Caco-2 (cell line): ENCODE results near the gene GLS. TPM values are rescaled to one million over a fixed set of nuclear protein-coding genes. Genes with fewer than 3 reads are reported as not detected.
"Not testable (repeated sequence)": the region's sequence is repeated elsewhere in the genome, so short reads cannot be mapped to it uniquely, and the experiment has no call there.

ENCODE experiments used
- BruUV-seq: library from RNA; stranded (reverse); fragments of 400-500 nt; replicated peaks from 2 replicates; lab custom pipeline; 2021; lab: Mats Ljungman, UMichigan
- CTCF ChIA-PET: fragments of 300-600 bp; sonication (Branson Sonifier 250); formaldehyde crosslinking; loops from one replicate; lab custom pipeline; 2022; ENCODE audit warnings: antibody characterized with exemption; lab: Charles Lee
- POLR2A ChIA-PET: fragments of 300-600 bp; sonication (Branson Sonifier 250); formaldehyde crosslinking; loops from one replicate; lab custom pipeline; 2022; ENCODE audit warnings: antibody characterized with exemption; lab: Charles Lee
- DNase-seq, 2 experiments: peaks; one replicate each; pipeline versions ENCODE4 v3.0.0 to v3.0.0-alpha.2; 2020 to 2022
- H3K27me3 ChIP-seq: replicated peaks from 2 replicates; pipeline ENCODE4 v1.6.0; 2011; ENCODE audit warnings: low read length; ENCODE audit not compliant: control insufficient read depth, insufficient read depth
- H3K36me3 ChIP-seq: 2 replicates; pipeline ENCODE4 v1.5.1; 2011; ENCODE audit warnings: low read length; ENCODE audit not compliant: control insufficient read depth, insufficient read depth
- H3K4me1 ChIP-seq: fragments of 250-450 bp; sonication (Bioruptor Pico); 2 replicates; pipeline ENCODE4 v1.5.1; 2020; ENCODE audit warnings: mild to moderate bottlenecking
- H3K4me3 ChIP-seq: 2 replicates; pipeline ENCODE4 v1.5.1; 2011; ENCODE audit warnings: low read depth, mild to moderate bottlenecking, control low read depth, low read length
- H3K9me3 ChIP-seq: fragments of 250-450 bp; sonication (Bioruptor Pico); 2 replicates; pipeline ENCODE4 v1.5.1; 2020; ENCODE audit warnings: mild to moderate bottlenecking, moderate library complexity
- H3K27ac Mint-ChIP-seq: one replicate; pipeline ENCODE4 v1.8.0; 2022; ENCODE audit warnings: mixed read lengths; ENCODE audit not compliant: unreplicated experiment
- H3K27me3 Mint-ChIP-seq: one replicate; pipeline ENCODE4 v1.8.0; 2022; ENCODE audit warnings: mixed read lengths; ENCODE audit not compliant: insufficient read depth, unreplicated experiment
- H3K36me3 Mint-ChIP-seq: one replicate; pipeline ENCODE4 v1.8.0; 2022; ENCODE audit warnings: mild to moderate bottlenecking, mixed read lengths; ENCODE audit not compliant: insufficient read depth, unreplicated experiment
- H3K4me1 Mint-ChIP-seq: one replicate; pipeline ENCODE4 v1.8.0; 2022; ENCODE audit warnings: low read depth, mixed read lengths; ENCODE audit not compliant: unreplicated experiment
- H3K4me3 Mint-ChIP-seq: one replicate; pipeline ENCODE4 v1.8.0; 2022; ENCODE audit warnings: mild to moderate bottlenecking, moderate library complexity, mixed read lengths; ENCODE audit not compliant: unreplicated experiment
- H3K9me3 Mint-ChIP-seq: one replicate; pipeline ENCODE4 v1.8.0; 2022; ENCODE audit warnings: mixed read lengths; ENCODE audit not compliant: unreplicated experiment
- CTCF ChIP-seq, 2 experiments: fragments of 200-600 bp in 1 of 2; IDR thresholded peaks; 1 replicate in 1 of 2; 2 replicates in 1 of 2; pipeline versions ENCODE4 v1.5.1 to v1.8.0; 2011 to 2022; ENCODE audit warnings: antibody characterized with exemption in 1 of 2, control low read depth in 1 of 2, inconsistent platforms in 1 of 2, low read depth in 1 of 2, low read length in 1 of 2, mild to moderate bottlenecking in 1 of 2, moderate library complexity in 1 of 2; ENCODE audit not compliant: insufficient read depth in 1 of 2, severe bottlenecking in 1 of 2, unreplicated experiment in 1 of 2
- intact Hi-C: fragments of 100-400 bp; cut with micrococcal nuclease; formaldehyde crosslinking; loops from one replicate; pipeline ENCODE4 v1.10.0; 2022; ENCODE audit not compliant: unreplicated experiment
- total RNA-seq: library from RNA; stranded (reverse); gene quantifications from 2 replicates; pipeline ENCODE4 v1.2.3, GENCODE V29; 2022

Gene GLS
- total RNA-seq, 1 experiment from 2014 or later, result 107 TPM

- no peak overlapping the region for H3K4me3 ChIP-seq
- no peak for TF ChIP-seq CTCF (IDR thresholded peaks at IDR 0.05; ENCODE audit: insufficient read depth in 1 of 2, low read depth in 1 of 2, low read length in 1 of 2, severe bottlenecking in 1 of 2, unreplicated experiment in 1 of 2)
- H3K9me3 ChIP-seq, result no peaks in the 10 kb centered on the region
- H3K36me3 ChIP-seq, result peaks cover 2% of the 10 kb centered on the region
- no peaks in the 10 kb centered on the region for H3K27me3 ChIP-seq
- Mint-ChIP-seq H3K9me3 (no peaks in the 10 kb centered on the region), H3K4me1 (peaks cover 17% of the 10 kb centered on the region), H3K27me3 (no peaks in the 10 kb centered on the region), H3K4me3 (no peak overlapping the region), H3K27ac (no peak overlapping the region), H3K36me3 (no peaks in the 10 kb centered on the region)
- intact Hi-C loops, result no loop called here
- H3K4me1 ChIP-seq, result peaks cover 21% of the 10 kb centered on the region
- ChIA-PET POLR2A (no interaction called here), CTCF (no interaction called here)
- no TSS peak for BruUV-seq
- no peak for DNase-seq
These were observed 30.8 kb upstream of the GLS start for GRCh38 chr2:190849774-190850173.

GRCh38 chr2:190853022-190853421 is 27.6 kb upstream of the GLS start:
- intact Hi-C loops, result loop anchor here (1.0 to 2.0 kb wide), 5 partner anchors 11 to 94 kb away; partner anchors contain the start of gene GLS
- POLR2A ChIA-PET, H3K9me3 Mint-ChIP-seq, H3K27me3 ChIP-seq, CTCF ChIA-PET, H3K36me3 ChIP-seq, H3K27ac Mint-ChIP-seq, H3K4me3 Mint-ChIP-seq, DNase-seq, H3K4me3 ChIP-seq, H3K27me3 Mint-ChIP-seq, BruUV-seq, H3K36me3 Mint-ChIP-seq, H3K9me3 ChIP-seq: not testable (repeated sequence)
- H3K4me1 ChIP-seq, result peaks cover 37% of the 10 kb centered on the region
- H3K4me1 Mint-ChIP-seq, result peaks cover 31% of the 10 kb centered on the region

- no peak overlapping the region for H3K27ac Mint-ChIP-seq
- peaks cover 34% of the 10 kb centered on the region for H3K4me1 Mint-ChIP-seq
- no peaks in the 10 kb centered on the region for H3K36me3 Mint-ChIP-seq
- no peaks in the 10 kb centered on the region for H3K27me3 Mint-ChIP-seq
- no TSS peak for BruUV-seq
- H3K27me3 ChIP-seq, result no peaks in the 10 kb centered on the region
- H3K4me3 ChIP-seq, result no peak overlapping the region
- ChIA-PET CTCF (no interaction called here), POLR2A (no interaction called here)
- no peak overlapping the region for H3K4me3 Mint-ChIP-seq
- H3K4me1 ChIP-seq, result peaks cover 37% of the 10 kb centered on the region
- intact Hi-C loops, result loop anchor here (1.0 to 2.0 kb wide), 6 partner anchors 11 to 93 kb away; partner anchors contain the start of gene GLS
- no peak for DNase-seq
- peaks cover 2% of the 10 kb centered on the region for H3K36me3 ChIP-seq
- no peaks in the 10 kb centered on the region for H3K9me3 Mint-ChIP-seq
- no peak for TF ChIP-seq CTCF (IDR thresholded peaks at IDR 0.05; ENCODE audit: insufficient read depth in 1 of 2, low read depth in 1 of 2, low read length in 1 of 2, severe bottlenecking in 1 of 2, unreplicated experiment in 1 of 2)
- no peaks in the 10 kb centered on the region for H3K9me3 ChIP-seq
These were observed 26.9 kb upstream of the GLS start for GRCh38 chr2:190853531-190854383.
